CD4-positive, alpha-beta T cell treated with Interleukin-10 for 1 hour (primary cell): ENCODE data around the gene KCTD13.
"Not testable (repeated sequence)": the region's sequence is repeated elsewhere in the genome, so short reads cannot be mapped to it uniquely, and the experiment has no call there.

Experiments used
- DNase-seq: peaks from one replicate; pipeline ENCODE4 v3.0.0-alpha.2; 2020

KCTD13 gene

GRCh38 chr16:29925781-29926710 is at the start of gene KCTD13:
TSS of gene KCTD13 (minus strand) at chr16:29926226. CDS start at chr16:29926033, 193 bp downstream.
- peak; percentile 94 for DNase-seq

- no peak for DNase-seq
Measured at GRCh38 chr16:29975134-29975538, 49.1 kb upstream of the KCTD13 start.

- peak; percentile 33 for DNase-seq
Measured at GRCh38 chr16:29974291-29975133, 48.5 kb upstream of the KCTD13 start.

- DNase-seq = peak; percentile 98
Measured at GRCh38 chr16:29973384-29974246, 47.6 kb upstream of the KCTD13 start, which contains the start of gene TAOK2. TSS of gene TAOK2 (plus strand) at chr16:29973868. CDS start at chr16:29977773, 3,905 bp downstream.

- DNase-seq = peak; percentile 21
Measured at GRCh38 chr16:29972992-29973383, 47.0 kb upstream of the KCTD13 start.

- no peak for DNase-seq
Measured at GRCh38 chr16:29972500-29972899, 46.5 kb upstream of the KCTD13 start.

- DNase-seq = no peak
Measured at GRCh38 chr16:29971304-29971703, 45.3 kb upstream of the KCTD13 start.

GRCh38 chr16:29968205-29968604 is 42.2 kb upstream of the KCTD13 start:
- DNase-seq = no peak

- DNase-seq = no peak
Measured at GRCh38 chr16:29963021-29963743, 37.2 kb upstream of the KCTD13 start.

- no peak for DNase-seq
Measured at GRCh38 chr16:29962344-29962994, 36.4 kb upstream of the KCTD13 start.

- DNase-seq = peak; percentile 96
Measured at GRCh38 chr16:29961479-29962343, 35.7 kb upstream of the KCTD13 start, which contains the start of gene TMEM219. TSS of gene TMEM219 (plus strand) at chr16:29962079. CDS start at chr16:29963144, 1,065 bp downstream.

GRCh38 chr16:29961127-29961478 is 35.1 kb upstream of the KCTD13 start:
- no peak for DNase-seq

- not testable (repeated sequence) for DNase-seq
Measured at GRCh38 chr16:29959821-29960220, 33.8 kb upstream of the KCTD13 start.

- DNase-seq = no peak
Measured at GRCh38 chr16:29959293-29959692, 33.3 kb upstream of the KCTD13 start.

GRCh38 chr16:29958756-29959155 is 32.7 kb upstream of the KCTD13 start:
- no peak for DNase-seq

GRCh38 chr16:29951625-29952365 is 25.8 kb upstream of the KCTD13 start:
- DNase-seq = no peak

GRCh38 chr16:29950806-29951461 is 24.9 kb upstream of the KCTD13 start:
- no peak for DNase-seq

GRCh38 chr16:29947897-29948296 is 21.9 kb upstream of the KCTD13 start:
- no peak for DNase-seq
